H9 (cell line): ENCODE data around the gene GGPS1. TPM values are rescaled to one million over a fixed set of nuclear protein-coding genes. Genes with fewer than 3 reads are reported as not detected.
A peak's percentile ranks its signal among the peaks of the same experiment; 100 is the strongest.
"Not testable (repeated sequence)": the region's sequence is repeated elsewhere in the genome, so short reads cannot be mapped to it uniquely, and the experiment has no call there.

Experiments used
- DNase-seq: peaks from one replicate; pipeline ENCODE4 v3.0.0-alpha.2; 2017
- H2AFZ ChIP-seq: one replicate; pipeline ENCODE4 v1.6.1; 2013; ENCODE audit warnings: mild to moderate bottlenecking, low read length, control low read depth, moderate library complexity
- H2AK5ac ChIP-seq: 2 replicates; pipeline ENCODE4 v1.6.1; 2013; ENCODE audit warnings: low read length, control low read depth, mixed read lengths; ENCODE audit not compliant: insufficient read length
- H2BK120ac ChIP-seq: one replicate; pipeline ENCODE4 v1.6.1; 2013; ENCODE audit warnings: low read depth, mild to moderate bottlenecking, low read length, control low read depth, inconsistent platforms; ENCODE audit not compliant: poor library complexity, severe bottlenecking
- H2BK12ac ChIP-seq: 2 replicates; pipeline ENCODE4 v1.6.1; 2013; ENCODE audit warnings: low read length, control low read depth, mixed read lengths, low read depth; ENCODE audit not compliant: insufficient read length
- H2BK15ac ChIP-seq: 2 replicates; pipeline ENCODE4 v1.6.1; 2013; ENCODE audit warnings: low read depth, low read length, control low read depth
- H2BK20ac ChIP-seq: one replicate; pipeline ENCODE4 v1.6.1; 2013; ENCODE audit warnings: low read depth, mild to moderate bottlenecking, low read length, control low read depth, inconsistent platforms; ENCODE audit not compliant: poor library complexity, severe bottlenecking
- H2BK5ac ChIP-seq: 2 replicates; pipeline ENCODE4 v1.6.1; 2013; ENCODE audit warnings: low read length, control low read depth, mixed read lengths; ENCODE audit not compliant: insufficient read length
- H3K14ac ChIP-seq: 2 replicates; pipeline ENCODE4 v1.6.1; 2013; ENCODE audit warnings: low read length, control low read depth; ENCODE audit not compliant: insufficient read depth
- H3K18ac ChIP-seq: 2 replicates; pipeline ENCODE4 v1.6.1; 2013; ENCODE audit warnings: low read depth, mild to moderate bottlenecking, mixed read lengths, low read length, control low read depth; ENCODE audit not compliant: insufficient read length
- H3K23ac ChIP-seq: 2 replicates; pipeline ENCODE4 v1.6.1; 2013; ENCODE audit warnings: low read length, control low read depth, mixed read lengths, low read depth; ENCODE audit not compliant: insufficient read length
- H3K23me2 ChIP-seq: 2 replicates; pipeline ENCODE4 v1.6.1; 2013; ENCODE audit warnings: low read depth, mild to moderate bottlenecking, mixed read lengths, low read length, control low read depth; ENCODE audit not compliant: insufficient read length, poor library complexity, severe bottlenecking
- H3K27ac ChIP-seq: 2 replicates; pipeline ENCODE4 v1.5.1; 2013; ENCODE audit warnings: low read length, control low read depth, mixed read lengths, low read depth; ENCODE audit not compliant: insufficient read length
- H3K27me3 ChIP-seq: 2 replicates; pipeline ENCODE4 v1.6.1; 2013; ENCODE audit warnings: low read length, control low read depth, inconsistent platforms; ENCODE audit not compliant: insufficient read depth
- H3K4ac ChIP-seq: 2 replicates; pipeline ENCODE4 v1.6.1; 2013; ENCODE audit warnings: low read depth, mild to moderate bottlenecking, control low read depth, inconsistent platforms, low read length, moderate library complexity
- H3K4me1 ChIP-seq: 2 replicates; pipeline ENCODE4 v1.6.1; 2013; ENCODE audit warnings: low read length, control low read depth, inconsistent platforms; ENCODE audit not compliant: insufficient read depth
- H3K4me2 ChIP-seq: 2 replicates; pipeline ENCODE4 v1.6.1; 2013; ENCODE audit warnings: low read length, control low read depth, mixed read lengths; ENCODE audit not compliant: insufficient read length, insufficient read depth
- H3K56ac ChIP-seq: 2 replicates; pipeline ENCODE4 v1.6.1; 2013; ENCODE audit warnings: low read depth, mild to moderate bottlenecking, mixed read lengths, low read length, control low read depth; ENCODE audit not compliant: insufficient read length
- H3K79me1 ChIP-seq: 2 replicates; pipeline ENCODE4 v1.6.1; 2013; ENCODE audit warnings: low read depth, mild to moderate bottlenecking, moderate library complexity, low read length, control low read depth, inconsistent platforms; ENCODE audit not compliant: insufficient read depth, poor library complexity, severe bottlenecking
- H3K79me2 ChIP-seq: 2 replicates; pipeline ENCODE4 v1.6.1; 2013; ENCODE audit warnings: low read length, control low read depth, inconsistent platforms; ENCODE audit not compliant: insufficient read depth
- H3K9ac ChIP-seq: 2 replicates; pipeline ENCODE4 v1.6.1; 2013; ENCODE audit warnings: low read length, control low read depth, mixed read lengths; ENCODE audit not compliant: insufficient read length; ENCODE audit errors: extremely low read depth
- H3K9me3 ChIP-seq: one replicate; pipeline ENCODE4 v1.6.1; 2013; ENCODE audit warnings: low read depth, low read length, inconsistent platforms; ENCODE audit not compliant: control insufficient read depth
- H3T11ph ChIP-seq: one replicate; pipeline ENCODE4 v1.6.1; 2013; ENCODE audit warnings: mild to moderate bottlenecking, low read length, control low read depth, inconsistent platforms
- H4K20me1 ChIP-seq: one replicate; pipeline ENCODE4 v1.6.1; 2013; ENCODE audit not compliant: control insufficient read depth, insufficient read length, insufficient read depth
- H4K5ac ChIP-seq: 2 replicates; pipeline ENCODE4 v1.6.1; 2013; ENCODE audit warnings: low read depth, mild to moderate bottlenecking, mixed read lengths, low read length, control low read depth; ENCODE audit not compliant: insufficient read length
- H4K8ac ChIP-seq: replicated peaks from 2 replicates; pipeline ENCODE4 v1.6.1; 2013; ENCODE audit warnings: low read length, control low read depth, mixed read lengths, low read depth; ENCODE audit not compliant: insufficient read length
- H4K91ac ChIP-seq: 2 replicates; pipeline ENCODE4 v1.6.1; 2013; ENCODE audit warnings: low read depth, mild to moderate bottlenecking, moderate library complexity, mixed read lengths, low read length, control low read depth; ENCODE audit not compliant: insufficient read length
- H3K27ac Mint-ChIP-seq, 3 experiments: 2 replicates in 2 of 3; 3 replicates in 1 of 3; pipeline ENCODE4 v1.8.0; 2020 to 2021; ENCODE audit warnings: mixed read lengths in 3 of 3, mild to moderate bottlenecking in 1 of 3, moderate library complexity in 1 of 3
- H3K27me3 Mint-ChIP-seq: 2 replicates; pipeline ENCODE4 v1.8.0; 2021; ENCODE audit warnings: low read depth, mild to moderate bottlenecking, moderate library complexity, mixed read lengths
- H3K36me3 Mint-ChIP-seq, 3 experiments: 2 replicates in 2 of 3; 3 replicates in 1 of 3; pipeline ENCODE4 v1.8.0; 2020 to 2021; ENCODE audit warnings: low read depth in 3 of 3, mixed read lengths in 3 of 3; ENCODE audit not compliant: insufficient read depth in 1 of 3
- H3K4me1 Mint-ChIP-seq, 2 experiments: 2 replicates each; pipeline ENCODE4 v1.8.0; 2020; ENCODE audit warnings: mixed read lengths in 2 of 2
- H3K4me3 Mint-ChIP-seq, 2 experiments: 2 replicates in 1 of 2; 3 replicates in 1 of 2; pipeline ENCODE4 v1.8.0; 2020 to 2021; ENCODE audit warnings: mild to moderate bottlenecking in 2 of 2, mixed read lengths in 2 of 2, moderate library complexity in 1 of 2
- H3K9me3 Mint-ChIP-seq, 2 experiments: 2 replicates in 1 of 2; 3 replicates in 1 of 2; pipeline ENCODE4 v1.8.0; 2020; ENCODE audit warnings: mild to moderate bottlenecking in 2 of 2, mixed read lengths in 2 of 2, moderate library complexity in 1 of 2
- WGBS: extraction: QIAGEN DNeasy Blood & Tissue Kit; methylation state at CpG from one replicate; pipeline ENCODE4 v1.1.7; 2013; ENCODE audit warnings: missing lambda C conversion rate, low lambda C conversion rate, mixed read lengths; ENCODE audit not compliant: insufficient read length; ENCODE audit errors: extremely low coverage; 5-methylcytosine and 5-hydroxymethylcytosine counted together
- total RNA-seq: library from RNA; stranded (reverse); gene quantifications from 2 replicates; pipeline ENCODE4 v1.2.1, GENCODE V29; 2021
- TF ChIP-seq, protein P1 (sequence below): fragments of 200-600 bp; sonication (generic); conservative IDR thresholded peaks from 3 replicates; pipeline ENCODE4 v1.8.0; 2021; ENCODE audit warnings: antibody characterized with exemption, mild to moderate bottlenecking

Gene GGPS1
- total RNA-seq, 1 experiment from 2014 or later = 44.7 TPM

DNA sequence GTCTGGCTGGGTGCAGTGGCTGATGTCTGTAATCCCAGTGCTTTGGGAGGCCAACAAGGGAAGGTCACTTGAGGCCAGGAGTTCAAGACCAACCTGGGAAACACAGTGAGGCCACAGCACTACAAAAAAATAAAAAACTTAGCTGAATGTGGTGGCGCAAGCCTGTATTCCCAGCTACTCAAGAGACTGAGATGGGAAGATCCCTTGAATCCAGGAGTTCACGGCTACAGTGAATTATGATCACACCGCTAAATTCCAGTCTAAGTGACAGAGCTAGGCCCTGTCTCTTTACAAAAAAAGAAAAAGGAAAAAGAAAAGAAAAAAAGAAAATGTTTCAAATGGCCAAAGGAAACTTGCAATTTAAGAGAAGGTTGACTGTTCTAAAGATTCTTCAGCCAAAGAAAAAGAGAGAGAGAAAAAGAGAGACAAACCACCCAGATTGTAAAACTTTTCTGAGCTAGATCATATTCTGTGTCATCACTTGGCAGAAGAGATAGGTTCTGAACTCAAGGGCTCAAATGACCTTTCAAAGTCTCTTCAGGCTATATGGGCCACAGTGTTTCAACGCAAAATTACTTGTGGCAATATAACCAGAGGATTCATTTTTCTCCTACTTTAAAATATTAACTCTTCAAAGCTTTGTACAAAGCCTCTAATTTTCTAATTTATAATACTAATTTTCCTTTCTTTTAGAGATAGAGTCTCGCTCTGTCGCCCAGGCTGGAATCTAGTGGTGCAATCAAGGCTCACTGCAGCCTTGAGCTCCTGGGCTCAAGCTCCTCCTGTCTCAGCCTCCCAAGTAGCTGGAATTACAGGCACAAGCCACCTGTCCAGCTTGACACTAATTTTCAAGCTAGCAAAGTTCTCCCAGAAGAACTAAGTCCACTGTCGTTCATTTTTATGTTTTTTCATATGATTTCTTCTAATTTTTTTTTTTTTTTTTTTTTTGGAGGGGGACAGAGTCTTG is 20.9 kb upstream of the GGPS1 start:
- no peaks in the 10 kb centered on the region for H3K9me3 ChIP-seq
- H3K23me2 ChIP-seq = no peaks in the 10 kb centered on the region
- H3K79me1 ChIP-seq = peaks cover 8% of the 10 kb centered on the region
- no peak overlapping the region for H4K5ac ChIP-seq
- DNase-seq = no peak
- H3K4me3 Mint-ChIP-seq = no peak overlapping the region
- H3K79me2 ChIP-seq = peaks cover 31% of the 10 kb centered on the region; the same call in 1 of the 2 replicates
- H3K18ac ChIP-seq = no peak overlapping the region
- no peak overlapping the region for H2BK20ac ChIP-seq
- no peak overlapping the region for H2AK5ac ChIP-seq
- H3K14ac ChIP-seq = no peak overlapping the region
- peaks cover 2 to 3% of the 10 kb centered on the region in 2 experiments; a peak in 3 of 5 replicates for H3K9me3 Mint-ChIP-seq
- no peak overlapping the region for H2BK5ac ChIP-seq
- H2BK12ac ChIP-seq = no peak overlapping the region
- H3K9ac ChIP-seq = no peak overlapping the region
- no peak overlapping the region for H3K56ac ChIP-seq
- no peak overlapping the region for H3K23ac ChIP-seq
- H3K4me1 ChIP-seq = no peaks in the 10 kb centered on the region
- no peak overlapping the region for H2BK120ac ChIP-seq
- H3K4me2 ChIP-seq = no peak overlapping the region
- TF ChIP-seq, protein P1, sequence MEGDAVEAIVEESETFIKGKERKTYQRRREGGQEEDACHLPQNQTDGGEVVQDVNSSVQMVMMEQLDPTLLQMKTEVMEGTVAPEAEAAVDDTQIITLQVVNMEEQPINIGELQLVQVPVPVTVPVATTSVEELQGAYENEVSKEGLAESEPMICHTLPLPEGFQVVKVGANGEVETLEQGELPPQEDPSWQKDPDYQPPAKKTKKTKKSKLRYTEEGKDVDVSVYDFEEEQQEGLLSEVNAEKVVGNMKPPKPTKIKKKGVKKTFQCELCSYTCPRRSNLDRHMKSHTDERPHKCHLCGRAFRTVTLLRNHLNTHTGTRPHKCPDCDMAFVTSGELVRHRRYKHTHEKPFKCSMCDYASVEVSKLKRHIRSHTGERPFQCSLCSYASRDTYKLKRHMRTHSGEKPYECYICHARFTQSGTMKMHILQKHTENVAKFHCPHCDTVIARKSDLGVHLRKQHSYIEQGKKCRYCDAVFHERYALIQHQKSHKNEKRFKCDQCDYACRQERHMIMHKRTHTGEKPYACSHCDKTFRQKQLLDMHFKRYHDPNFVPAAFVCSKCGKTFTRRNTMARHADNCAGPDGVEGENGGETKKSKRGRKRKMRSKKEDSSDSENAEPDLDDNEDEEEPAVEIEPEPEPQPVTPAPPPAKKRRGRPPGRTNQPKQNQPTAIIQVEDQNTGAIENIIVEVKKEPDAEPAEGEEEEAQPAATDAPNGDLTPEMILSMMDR = no peak
- H4K20me1 ChIP-seq = no peaks in the 10 kb centered on the region
- H4K8ac ChIP-seq = no peak overlapping the region
- no peak overlapping the region for H4K91ac ChIP-seq
- no peak overlapping the region for H3T11ph ChIP-seq
- H3K27me3 ChIP-seq = no peaks in the 10 kb centered on the region
- no peaks in the 10 kb centered on the region for H3K27me3 Mint-ChIP-seq
- H3K36me3 Mint-ChIP-seq = peaks cover 30 to 44% (median 34%) of the 10 kb centered on the region in 3 experiments
- no CpG with 5 or more reads among the region's 7 CpGs for WGBS
- H3K27ac ChIP-seq = no peak overlapping the region
- H3K27ac Mint-ChIP-seq = peak overlapping the region in 1 of 3 experiments; percentile 58; a peak in 3 of 7 replicates
- H2AFZ ChIP-seq = no peak overlapping the region
- H3K4me1 Mint-ChIP-seq = peaks cover 3 to 5% of the 10 kb centered on the region in 2 experiments
- H3K4ac ChIP-seq = no peak overlapping the region
- no peak overlapping the region for H2BK15ac ChIP-seq

DNA sequence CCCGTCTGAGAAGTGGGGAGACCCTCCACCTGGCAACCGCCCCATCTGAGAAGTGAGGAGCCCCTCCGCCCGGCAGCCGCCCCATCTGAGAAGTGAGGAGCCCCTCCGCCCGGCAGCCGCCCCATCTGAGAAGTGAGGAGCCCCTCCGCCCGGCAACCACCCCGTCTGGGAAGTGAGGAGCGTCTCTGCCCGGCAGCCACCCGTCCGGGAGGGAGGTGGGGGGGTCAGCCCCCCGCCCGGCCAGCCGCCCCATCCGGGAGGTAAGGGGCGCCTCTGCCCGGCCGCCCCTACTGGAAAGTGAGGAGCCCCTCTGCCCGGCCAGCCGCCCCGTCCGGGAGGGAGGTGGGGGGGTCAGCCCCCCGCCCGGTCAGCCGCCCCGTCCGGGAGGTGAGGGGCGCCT is 19.2 kb upstream of the GGPS1 start:
- no CpG with 5 or more reads among the region's 32 CpGs for WGBS

More for the DNA sequence above, 19.2 kb upstream of the GGPS1 start:
- H2AK5ac ChIP-seq, H4K20me1 ChIP-seq, H3K27ac Mint-ChIP-seq, H3K4me1 Mint-ChIP-seq, H3K14ac ChIP-seq, H3T11ph ChIP-seq, H3K9me3 Mint-ChIP-seq, H2AFZ ChIP-seq, H3K27me3 Mint-ChIP-seq, H4K5ac ChIP-seq, H3K23me2 ChIP-seq, H3K23ac ChIP-seq, DNase-seq, H4K91ac ChIP-seq, H3K4ac ChIP-seq, H2BK15ac ChIP-seq, H3K18ac ChIP-seq, H3K4me2 ChIP-seq, H3K9me3 ChIP-seq, H3K9ac ChIP-seq, H2BK5ac ChIP-seq, H3K79me1 ChIP-seq, H3K27ac ChIP-seq, H2BK12ac ChIP-seq, H4K8ac ChIP-seq, H3K4me1 ChIP-seq, H2BK120ac ChIP-seq, H3K4me3 Mint-ChIP-seq, H3K27me3 ChIP-seq, H2BK20ac ChIP-seq, H3K56ac ChIP-seq: not testable (repeated sequence)
- H3K36me3 Mint-ChIP-seq = peaks cover 30 to 39% (median 36%) of the 10 kb centered on the region in 3 experiments
- peaks cover 31% of the 10 kb centered on the region; the same call in 1 of the 2 replicates for H3K79me2 ChIP-seq
